Stomach (tissue), 9 donors: ENCODE data around the gene PSEN1. TPM values are rescaled to one million over a fixed set of nuclear protein-coding genes. Genes with fewer than 3 reads are reported as not detected.

Source experiments
- DNase-seq, 2 donors: peaks; one replicate each; pipeline versions ENCODE4 v3.0.0 to v3.0.0-alpha.2; 2013 to 2019
- H3K27ac ChIP-seq, 5 donors: fragments of 200-600 bp in 4 of 5; sonication (generic) in 4 of 5; one replicate each; pipeline ENCODE4 v1.5.1; 2013 to 2019; ENCODE audit warnings: mild to moderate bottlenecking in 1 of 5, moderate library complexity in 1 of 5
- H3K27me3 ChIP-seq, 3 donors: fragments of 200-600 bp; sonication (generic); one replicate each; pipeline ENCODE4 v1.5.1; 2017 to 2019; ENCODE audit warnings: mixed run types in 1 of 3
- H3K36me3 ChIP-seq, 4 donors: fragments of 200-600 bp; sonication (generic); 1 replicate in 3 of 4; 2 replicates in 1 of 4; pipeline ENCODE4 v1.5.1; 2016 to 2019
- H3K4me1 ChIP-seq, 4 donors: fragments of 200-600 bp; sonication (generic); one replicate each; pipeline ENCODE4 v1.5.1; 2016 to 2019
- H3K4me3 ChIP-seq, 4 donors: fragments of 200-600 bp; sonication (generic) in 3 of 4; one replicate each; pipeline ENCODE4 v1.5.1; 2016 to 2019; ENCODE audit warnings: mild to moderate bottlenecking in 1 of 4
- H3K9me3 ChIP-seq, 4 donors: fragments of 200-600 bp; sonication (generic); one replicate each; pipeline ENCODE4 v1.5.1; 2016 to 2019
- CTCF ChIP-seq, 7 experiments: fragments of 450-650 bp in 4 of 7; fragments of 200-600 bp in 3 of 7; sonication (generic) in 3 of 7; IDR thresholded peaks; one replicate each; pipeline ENCODE4 v1.5.1; 2016 to 2019; ENCODE audit warnings: antibody characterized with exemption in 7 of 7, control low read depth in 2 of 7, mild to moderate bottlenecking in 1 of 7
- EP300 ChIP-seq: sonication (generic); formaldehyde crosslinking; IDR thresholded peaks from one replicate; pipeline ENCODE4 v1.6.1; 2017; ENCODE audit warnings: antibody characterized with exemption
- POLR2A ChIP-seq, 4 donors: fragments of 450-650 bp; IDR thresholded peaks; one replicate each; pipeline ENCODE4 v1.6.1; 2016; ENCODE audit warnings: antibody characterized with exemption in 4 of 4, control low read depth in 2 of 4, mild to moderate bottlenecking in 1 of 4, moderate library complexity in 1 of 4
- POLR2AphosphoS5 ChIP-seq, 3 donors: sonication (generic); formaldehyde crosslinking; IDR thresholded peaks; one replicate each; pipeline ENCODE4 v1.6.1; 2016; ENCODE audit warnings: antibody characterized with exemption in 3 of 3
- WGBS, 5 donors: extraction: QIAGEN DNeasy Blood & Tissue Kit in 3 of 5; methylation state at CpG; one replicate each; pipeline versions ENCODE4 v1.1.5 to v1.1.7; 2013 to 2018; 5-methylcytosine and 5-hydroxymethylcytosine counted together
- intact Hi-C: fragments of 100-400 bp; cut with DNase I; formaldehyde crosslinking; loops from one replicate; pipeline ENCODE4 v1.15.1; 2023; ENCODE audit warnings: low total_unique reads
- polyA plus RNA-seq, 3 donors: library from polyadenylated mRNA; stranded (reverse); fragments of 200-250 nt; gene quantifications; one replicate each; pipeline ENCODE4 v1.2.3, GENCODE V29; 2013
- total RNA-seq, 5 donors: library from RNA; depleted of rRNA; stranded (reverse); fragments of >200 nt; gene quantifications; one replicate each; pipeline versions ENCODE4 v1.1.0 to v1.2.3, GENCODE V29; 2014 to 2016
- donor health status: healthy with polysubstance abuse.
- donor health status: Bipolar disorder and iron deficiency.
- donor health status: healthy.

The PSEN1 gene
- total and polyA plus RNA-seq, 8 donors, result 5.8 to 89.8 (median 18.7) TPM

GRCh38 chr14:73211251-73212040, 75.1 kb downstream of the PSEN1 start:
- intact Hi-C loops, result no loop called here
- 87 to 94% (median 94%) methylated on average over 7 of the region's 7 CpGs for WGBS, 5 donors

GRCh38 chr14:73216030-73216429, 79.7 kb downstream of the PSEN1 start:
- Histone ChIP-seq H3K36me3 (peaks cover 31 to 99% (median 95%) of the 10 kb centered on the region in 4 donors), H3K4me1 (no peaks in the 10 kb centered on the region), H3K27me3 (no peaks in the 10 kb centered on the region), H3K9me3 (no peaks in the 10 kb centered on the region), H3K27ac (no peak overlapping the region), H3K4me3 (no peak overlapping the region)
- 83 to 96% (median 91%) methylated on average over 2 of the region's 2 CpGs for WGBS, 5 donors
- no peak for TF ChIP-seq EP300
- no peak for TF ChIP-seq CTCF (IDR thresholded peaks at IDR 0.05)
- no peak for TF ChIP-seq POLR2AphosphoS5 (IDR thresholded peaks at IDR 0.05)
- TF ChIP-seq POLR2A (IDR thresholded peaks at IDR 0.05), result no peak
- no peak for DNase-seq
- intact Hi-C loops, result no loop called here

More at GRCh38 chr14:73211251-73212040, 75.1 kb downstream of the PSEN1 start:
- H3K4me3 ChIP-seq, result no peak overlapping the region
- no peak overlapping the region for H3K27ac ChIP-seq
- DNase-seq, result no peak
- TF ChIP-seq POLR2A (IDR thresholded peaks at IDR 0.05), result no peak
- no peak for TF ChIP-seq CTCF (IDR thresholded peaks at IDR 0.05)
- TF ChIP-seq EP300, result no peak
- TF ChIP-seq POLR2AphosphoS5 (IDR thresholded peaks at IDR 0.05), result no peak
- H3K4me1 ChIP-seq, result peaks cover 0 to 14% (median 12%) of the 10 kb centered on the region in 4 donors
- no peaks in the 10 kb centered on the region for H3K9me3 ChIP-seq
- peaks cover 31 to 98% (median 91%) of the 10 kb centered on the region in 4 donors for H3K36me3 ChIP-seq
- H3K27me3 ChIP-seq, result no peaks in the 10 kb centered on the region

- intact Hi-C loops, result no loop called here
- no peak for TF ChIP-seq POLR2AphosphoS5 (IDR thresholded peaks at IDR 0.05)
- TF ChIP-seq POLR2A (IDR thresholded peaks at IDR 0.05), result no peak
- TF ChIP-seq EP300, result no peak
- TF ChIP-seq CTCF (IDR thresholded peaks at IDR 0.05), result no peak
- Histone ChIP-seq H3K36me3 (peaks cover 31 to 98% (median 90%) of the 10 kb centered on the region in 4 donors), H3K4me3 (no peak overlapping the region), H3K4me1 (peaks cover 0 to 6% (median 2%) of the 10 kb centered on the region in 4 donors), H3K27ac (no peak overlapping the region), H3K9me3 (no peaks in the 10 kb centered on the region), H3K27me3 (no peaks in the 10 kb centered on the region)
- DNase-seq, result no peak
- 96 to 100% (median 100%) methylated on average over 1 of the region's 1 CpG for WGBS, 5 donors
Observed at GRCh38 chr14:73217411-73217810, 81.1 kb downstream of the PSEN1 start.

- peaks cover 0 to 17% (median 6%) of the 10 kb centered on the region in 4 donors for H3K4me1 ChIP-seq
- no peak overlapping the region for H3K4me3 ChIP-seq
- H3K36me3 ChIP-seq, result peaks cover 31 to 94% (median 76%) of the 10 kb centered on the region in 4 donors
- no peak for DNase-seq
- 80 to 98% (median 94%) methylated on average over 4 of the region's 4 CpGs for WGBS, 5 donors
- TF ChIP-seq CTCF (IDR thresholded peaks at IDR 0.05) (no peak), POLR2AphosphoS5 (IDR thresholded peaks at IDR 0.05) (no peak), EP300 (no peak), POLR2A (IDR thresholded peaks at IDR 0.05) (no peak)
- no peaks in the 10 kb centered on the region for H3K27me3 ChIP-seq
- intact Hi-C loops, result no loop called here
- H3K27ac ChIP-seq, result no peak overlapping the region
- no peaks in the 10 kb centered on the region for H3K9me3 ChIP-seq
Observed at GRCh38 chr14:73220061-73220460, 83.8 kb downstream of the PSEN1 start.
